CD14-positive monocyte (primary cell): ENCODE measurements around the gene HERC4. TPM values are rescaled to one million over a fixed set of nuclear protein-coding genes. Genes with fewer than 3 reads are reported as not detected.

ENCODE experiments used
- DNase-seq, 3 donors: peaks; one replicate each; pipeline ENCODE4 v3.0.0-alpha.2; 2011 to 2022
- H2AFZ ChIP-seq: 2 replicates; pipeline ENCODE4 v1.6.0; 2012; ENCODE audit warnings: mild to moderate bottlenecking, low read depth, low read length, inconsistent platforms; ENCODE audit not compliant: insufficient read depth, poor library complexity, severe bottlenecking
- H3K27ac ChIP-seq, 2 donors: 1 replicate in 1 of 2; 2 replicates in 1 of 2; pipeline ENCODE4 v1.5.1; 2012 to 2013; ENCODE audit warnings: low read length in 2 of 2, control low read depth in 1 of 2, inconsistent platforms in 1 of 2, low read depth in 1 of 2, mild to moderate bottlenecking in 1 of 2
- H3K27me3 ChIP-seq, 2 donors: one replicate each; pipeline versions ENCODE4 v1.6.0 to v1.6.1; 2011 to 2013; ENCODE audit warnings: low read length in 2 of 2; ENCODE audit not compliant: control insufficient read depth in 2 of 2, insufficient read depth in 2 of 2
- H3K36me3 ChIP-seq, 2 donors: replicated peaks in 1 of 2; 1 replicate in 1 of 2; 2 replicates in 1 of 2; pipeline versions ENCODE4 v1.5.1 to v1.6.1; 2012 to 2013; ENCODE audit warnings: low read length in 2 of 2, control low read depth in 1 of 2, inconsistent platforms in 1 of 2, mild to moderate bottlenecking in 1 of 2; ENCODE audit not compliant: insufficient read depth in 2 of 2, control insufficient read depth in 1 of 2
- H3K4me1 ChIP-seq, 2 donors: 1 replicate in 1 of 2; 2 replicates in 1 of 2; pipeline versions ENCODE4 v1.5.1 to v1.6.1; 2012 to 2013; ENCODE audit warnings: low read length in 2 of 2, control low read depth in 1 of 2, inconsistent platforms in 1 of 2, mild to moderate bottlenecking in 1 of 2, moderate library complexity in 1 of 2; ENCODE audit not compliant: insufficient read depth in 2 of 2, control insufficient read depth in 1 of 2
- H3K4me2 ChIP-seq: replicated peaks from 2 replicates; pipeline ENCODE3; 2012; ENCODE audit warnings: low read length, moderate library complexity, mild to moderate bottlenecking; ENCODE audit not compliant: poor library complexity, severe bottlenecking; ENCODE audit errors: extremely low read depth
- H3K4me3 ChIP-seq, 3 experiments: fragments of 200-600 bp in 1 of 3; sonication (generic) in 1 of 3; replicated peaks in 1 of 3; 1 replicate in 2 of 3; 2 replicates in 1 of 3; pipeline ENCODE4 v1.5.1; 2011 to 2013; ENCODE audit warnings: low read length in 3 of 3, mild to moderate bottlenecking in 3 of 3, control low read depth in 2 of 3, low read depth in 2 of 3, inconsistent platforms in 1 of 3, moderate library complexity in 1 of 3
- H3K79me2 ChIP-seq: 2 replicates; pipeline ENCODE4 v1.6.0; 2012; ENCODE audit warnings: mild to moderate bottlenecking, control low read depth, inconsistent platforms, low read length, moderate library complexity; ENCODE audit not compliant: insufficient read depth
- H3K9ac ChIP-seq: 2 replicates; pipeline ENCODE4 v1.6.0; 2017; ENCODE audit warnings: low read length, mild to moderate bottlenecking; ENCODE audit not compliant: insufficient read depth, poor library complexity, severe bottlenecking
- H3K9me3 ChIP-seq, 2 donors: replicated peaks in 1 of 2; 1 replicate in 1 of 2; 2 replicates in 1 of 2; pipeline versions ENCODE4 v1.5.1 to v1.6.1; 2012 to 2013; ENCODE audit warnings: low read length in 2 of 2, control low read depth in 1 of 2; ENCODE audit not compliant: control insufficient read depth in 1 of 2, insufficient read depth in 1 of 2
- H4K20me1 ChIP-seq: 2 replicates; pipeline ENCODE4 v1.6.0; 2012; ENCODE audit warnings: mild to moderate bottlenecking, low read length, control low read depth, moderate library complexity; ENCODE audit not compliant: insufficient read depth
- H3K27ac Mint-ChIP-seq, 7 donors: one replicate each; pipeline ENCODE4 v1.8.0; 2020; ENCODE audit warnings: mild to moderate bottlenecking in 7 of 7, mixed read lengths in 7 of 7, moderate library complexity in 6 of 7, inconsistent platforms in 2 of 7
- H3K27me3 Mint-ChIP-seq, 3 donors: one replicate each; pipeline ENCODE4 v1.8.0; 2021 to 2022; ENCODE audit warnings: low read depth in 3 of 3, mild to moderate bottlenecking in 3 of 3, mixed read lengths in 3 of 3, moderate library complexity in 3 of 3, inconsistent platforms in 1 of 3
- H3K36me3 Mint-ChIP-seq, 2 donors: one replicate each; pipeline ENCODE4 v1.8.0; 2020; ENCODE audit warnings: mixed read lengths in 2 of 2, inconsistent platforms in 1 of 2, mild to moderate bottlenecking in 1 of 2
- H3K4me1 Mint-ChIP-seq: one replicate; pipeline ENCODE4 v1.8.0; 2020; ENCODE audit warnings: mild to moderate bottlenecking, mixed read lengths
- H3K4me3 Mint-ChIP-seq, 2 donors: one replicate each; pipeline ENCODE4 v1.8.0; 2020; ENCODE audit warnings: mild to moderate bottlenecking in 2 of 2, mixed read lengths in 2 of 2, moderate library complexity in 1 of 2
- H3K9me3 Mint-ChIP-seq, 7 donors: one replicate each; pipeline ENCODE4 v1.8.0; 2020 to 2022; ENCODE audit warnings: mixed read lengths in 7 of 7, mild to moderate bottlenecking in 6 of 7, moderate library complexity in 6 of 7, inconsistent platforms in 2 of 7
- WGBS: methylation state at CpG from one replicate; pipeline ENCODE4 v1.1.5; 2013; ENCODE audit warnings: missing lambda C conversion rate; ENCODE audit not compliant: insufficient coverage; 5-methylcytosine and 5-hydroxymethylcytosine counted together
- intact Hi-C, 2 donors: fragments of 100-400 bp; cut with micrococcal nuclease; formaldehyde crosslinking; loops; one replicate each; pipeline versions ENCODE4 v1.15.0 to v1.15.1; 2023
- polyA plus RNA-seq, 3 donors: library from polyadenylated mRNA; depleted of rRNA in 1 of 3; unstranded in 2 of 3; stranded (reverse) in 1 of 3; fragments of 300-500 nt in 2 of 3; fragments of >200 nt in 1 of 3; fragmentation: Illumina TruSeq in 2 of 3; gene quantifications; 1 replicate in 2 of 3; 2 replicates in 1 of 3; pipeline ENCODE4 v1.2.3, GENCODE V29; 2012 to 2021
- TF ChIP-seq, protein P1 (sequence below): fragments of 200-600 bp; IDR thresholded peaks from one replicate; pipeline ENCODE4 v1.8.0; 2022; ENCODE audit warnings: antibody characterized with exemption, mild to moderate bottlenecking

HERC4 gene
- polyA plus RNA-seq, 3 donors: 10.7 to 17.5 (median 14.3) TPM

DNA sequence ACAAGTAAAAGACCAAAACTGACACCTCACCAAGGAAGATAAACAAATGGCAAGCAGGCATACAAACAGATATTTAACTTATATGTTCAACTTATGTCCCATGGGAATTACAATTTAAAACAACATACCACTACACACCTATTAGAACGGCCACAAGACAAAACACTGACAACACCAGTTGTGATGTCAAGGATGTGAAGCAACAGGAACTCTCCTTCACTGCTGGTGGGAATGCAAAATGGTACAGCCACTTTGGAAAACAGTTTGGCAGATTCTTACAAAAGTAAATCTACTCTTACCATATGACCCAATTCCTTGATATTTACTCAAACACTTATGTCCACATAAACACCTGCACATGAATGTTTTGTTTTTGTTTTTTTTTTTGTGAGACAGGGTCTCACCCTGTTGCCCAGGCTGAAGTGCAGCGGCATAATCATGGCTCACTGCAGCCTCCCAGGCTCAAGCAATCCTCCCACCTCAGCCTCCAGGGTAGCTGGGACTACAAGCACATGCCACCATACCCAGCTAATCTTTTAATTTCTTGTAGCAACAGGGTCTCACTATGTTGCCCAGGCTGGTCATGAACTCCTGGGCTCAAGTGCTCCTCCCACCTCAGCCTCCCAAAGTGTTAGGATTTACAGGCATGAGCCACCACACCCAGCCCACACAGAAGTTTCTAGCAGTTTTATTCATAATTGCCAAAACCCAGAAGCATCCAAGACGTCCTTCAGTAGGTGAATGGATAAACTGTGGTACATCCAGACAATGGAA, 27.3 kb downstream of the HERC4 start:
- Histone ChIP-seq H3K4me2 (no peak overlapping the region), H3K27ac (no peak overlapping the region), H3K9ac (no peak overlapping the region), H2AFZ (no peak overlapping the region), H3K9me3 (no peaks in the 10 kb centered on the region), H4K20me1 (peaks cover 8% of the 10 kb centered on the region), H3K4me1 (peaks cover 3 to 9% of the 10 kb centered on the region in 2 donors), H3K36me3 (peaks cover 0 to 25% of the 10 kb centered on the region in 2 donors), H3K27me3 (no peaks in the 10 kb centered on the region), H3K79me2 (peaks cover 5% of the 10 kb centered on the region), H3K4me3 (no peak overlapping the region)
- Mint-ChIP-seq H3K9me3 (no peaks in the 10 kb centered on the region), H3K36me3 (peaks cover 15 to 45% of the 10 kb centered on the region in 2 donors), H3K27ac (peak overlapping the region in 2 of 7 donors; percentile 1 to 42), H3K4me3 (no peak overlapping the region), H3K27me3 (peaks cover 0 to 1% (median 0%) of the 10 kb centered on the region in 3 donors), H3K4me1 (peaks cover 9% of the 10 kb centered on the region)
- intact Hi-C loops: no loop called here
- WGBS: 100% methylated on average over 1 of the region's 3 CpGs
- TF ChIP-seq, protein P1, sequence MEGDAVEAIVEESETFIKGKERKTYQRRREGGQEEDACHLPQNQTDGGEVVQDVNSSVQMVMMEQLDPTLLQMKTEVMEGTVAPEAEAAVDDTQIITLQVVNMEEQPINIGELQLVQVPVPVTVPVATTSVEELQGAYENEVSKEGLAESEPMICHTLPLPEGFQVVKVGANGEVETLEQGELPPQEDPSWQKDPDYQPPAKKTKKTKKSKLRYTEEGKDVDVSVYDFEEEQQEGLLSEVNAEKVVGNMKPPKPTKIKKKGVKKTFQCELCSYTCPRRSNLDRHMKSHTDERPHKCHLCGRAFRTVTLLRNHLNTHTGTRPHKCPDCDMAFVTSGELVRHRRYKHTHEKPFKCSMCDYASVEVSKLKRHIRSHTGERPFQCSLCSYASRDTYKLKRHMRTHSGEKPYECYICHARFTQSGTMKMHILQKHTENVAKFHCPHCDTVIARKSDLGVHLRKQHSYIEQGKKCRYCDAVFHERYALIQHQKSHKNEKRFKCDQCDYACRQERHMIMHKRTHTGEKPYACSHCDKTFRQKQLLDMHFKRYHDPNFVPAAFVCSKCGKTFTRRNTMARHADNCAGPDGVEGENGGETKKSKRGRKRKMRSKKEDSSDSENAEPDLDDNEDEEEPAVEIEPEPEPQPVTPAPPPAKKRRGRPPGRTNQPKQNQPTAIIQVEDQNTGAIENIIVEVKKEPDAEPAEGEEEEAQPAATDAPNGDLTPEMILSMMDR: no peak
- no peak for DNase-seq

DNA sequence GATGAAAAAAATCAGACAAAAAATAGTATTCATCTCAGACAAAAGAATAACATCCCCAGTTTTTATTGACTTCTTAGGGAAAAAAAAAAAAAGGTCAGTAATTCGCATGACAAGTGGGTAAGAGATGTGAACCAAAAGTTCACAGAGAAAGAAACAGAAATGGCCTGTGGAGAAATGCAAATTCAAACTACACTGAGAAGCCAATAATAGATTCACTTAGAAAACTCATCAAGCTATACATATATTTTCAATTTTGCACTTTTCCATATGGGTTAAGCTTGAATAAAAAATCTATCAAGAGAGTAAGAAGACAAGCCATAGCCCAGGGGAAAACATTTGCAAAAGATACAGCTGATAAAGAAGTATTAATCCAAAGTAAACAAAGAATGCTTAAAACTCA, 28.0 kb downstream of the HERC4 start:
- no peak for DNase-seq
- peaks cover 3% of the 10 kb centered on the region for H3K4me1 Mint-ChIP-seq
- H3K27ac ChIP-seq: no peak overlapping the region
- no peaks in the 10 kb centered on the region for H3K27me3 ChIP-seq
- TF ChIP-seq, protein P1: no peak
- H3K27ac Mint-ChIP-seq: peak overlapping the region in 1 of 7 donors; percentile 1
- peaks cover 0 to 1% (median 0%) of the 10 kb centered on the region in 3 donors for H3K27me3 Mint-ChIP-seq
- H2AFZ ChIP-seq: no peak overlapping the region
- no peak overlapping the region for H3K4me3 ChIP-seq
- peaks cover 5% of the 10 kb centered on the region for H3K79me2 ChIP-seq
- H3K36me3 ChIP-seq: peaks cover 0 to 29% of the 10 kb centered on the region in 2 donors
- no peaks in the 10 kb centered on the region for H3K9me3 ChIP-seq
- WGBS: no CpG with 5 or more reads among the region's 1 CpG
- no peak overlapping the region for H3K4me3 Mint-ChIP-seq
- peaks cover 8% of the 10 kb centered on the region for H4K20me1 ChIP-seq
- H3K36me3 Mint-ChIP-seq: peaks cover 15 to 50% of the 10 kb centered on the region in 2 donors
- H3K4me2 ChIP-seq: no peak overlapping the region
- no peak overlapping the region for H3K9ac ChIP-seq
- no peaks in the 10 kb centered on the region for H3K9me3 Mint-ChIP-seq
- intact Hi-C loops: no loop called here
- H3K4me1 ChIP-seq: peaks cover under 1 to 3% of the 10 kb centered on the region in 2 donors
